IMR-90 (cell line): ENCODE data around the gene TMTC2.

ENCODE experiments used
- ELK1 ChIP-seq: fragments of 150-350 bp; IDR thresholded peaks from 2 replicates; pipeline ENCODE4 v1.6.1; 2016; ENCODE audit warnings: low read depth, mild to moderate bottlenecking, low read length, moderate library complexity, borderline replicate concordance
- FOS ChIP-seq: fragments of 150-350 bp; IDR thresholded peaks from 2 replicates; pipeline ENCODE4 v1.6.1; 2016; ENCODE audit warnings: low read depth, low read length
- RFX5 ChIP-seq: IDR thresholded peaks from 2 replicates; pipeline ENCODE4 v1.8.0; 2012; ENCODE audit warnings: low read depth, mild to moderate bottlenecking, low read length, moderate library complexity
- SMC3 ChIP-seq: fragments of 150-350 bp; IDR thresholded peaks from 2 replicates; pipeline ENCODE4 v1.6.1; 2016; ENCODE audit warnings: low read depth, mild to moderate bottlenecking, antibody characterized with exemption, low read length, moderate library complexity

GRCh38 chr12:82948491-82948890, 261.8 kb downstream of the TMTC2 start:
- TF ChIP-seq ELK1 (no peak), SMC3 (no peak), RFX5 (no peak), FOS (no peak)
